Measurements from ENCODE around the gene IQCE.
"Not testable (repeated sequence)": the region's sequence is repeated elsewhere in the genome, so short reads cannot be mapped to it uniquely, and the experiment has no call there.

- TF ChIP-seq, protein P1, sequence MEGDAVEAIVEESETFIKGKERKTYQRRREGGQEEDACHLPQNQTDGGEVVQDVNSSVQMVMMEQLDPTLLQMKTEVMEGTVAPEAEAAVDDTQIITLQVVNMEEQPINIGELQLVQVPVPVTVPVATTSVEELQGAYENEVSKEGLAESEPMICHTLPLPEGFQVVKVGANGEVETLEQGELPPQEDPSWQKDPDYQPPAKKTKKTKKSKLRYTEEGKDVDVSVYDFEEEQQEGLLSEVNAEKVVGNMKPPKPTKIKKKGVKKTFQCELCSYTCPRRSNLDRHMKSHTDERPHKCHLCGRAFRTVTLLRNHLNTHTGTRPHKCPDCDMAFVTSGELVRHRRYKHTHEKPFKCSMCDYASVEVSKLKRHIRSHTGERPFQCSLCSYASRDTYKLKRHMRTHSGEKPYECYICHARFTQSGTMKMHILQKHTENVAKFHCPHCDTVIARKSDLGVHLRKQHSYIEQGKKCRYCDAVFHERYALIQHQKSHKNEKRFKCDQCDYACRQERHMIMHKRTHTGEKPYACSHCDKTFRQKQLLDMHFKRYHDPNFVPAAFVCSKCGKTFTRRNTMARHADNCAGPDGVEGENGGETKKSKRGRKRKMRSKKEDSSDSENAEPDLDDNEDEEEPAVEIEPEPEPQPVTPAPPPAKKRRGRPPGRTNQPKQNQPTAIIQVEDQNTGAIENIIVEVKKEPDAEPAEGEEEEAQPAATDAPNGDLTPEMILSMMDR (IDR thresholded peaks at IDR 0.05) = not testable (repeated sequence)
- not testable (repeated sequence) for TF ChIP-seq POLR2A, POLR2AphosphoS5 (IDR thresholded peaks at IDR 0.05)
Observed at GRCh38 chr7:2532816-2533215, 26.0 kb upstream of the IQCE start.

Measured in gastroesophageal sphincter (tissue), 3 donors.